Hepatocyte (in vitro differentiated cells): ENCODE data around the gene ATP8A1. TPM values are rescaled to one million over a fixed set of nuclear protein-coding genes. Genes with fewer than 3 reads are reported as not detected.

ENCODE experiments used
- DNase-seq: peaks from one replicate; pipeline ENCODE4 v3.0.0-alpha.2; 2016; ENCODE audit warnings: low spot score
- H2AFZ ChIP-seq: fragments of 200-600 bp; sonication (generic); 2 replicates; pipeline ENCODE4 v1.6.0; 2016; ENCODE audit warnings: antibody characterized with exemption, mild to moderate bottlenecking
- H3K27ac ChIP-seq: fragments of 200-600 bp; sonication (generic); 2 replicates; pipeline ENCODE4 v1.5.1; 2016; ENCODE audit warnings: mild to moderate bottlenecking
- H3K27me3 ChIP-seq: fragments of 200-600 bp; sonication (generic); 2 replicates; pipeline ENCODE4 v1.6.1; 2016
- H3K36me3 ChIP-seq: fragments of 200-600 bp; sonication (generic); replicated peaks from 2 replicates; pipeline ENCODE4 v1.5.1; 2016; ENCODE audit warnings: low read depth; ENCODE audit not compliant: insufficient read depth
- H3K4me1 ChIP-seq: fragments of 200-600 bp; sonication (generic); 2 replicates; pipeline ENCODE4 v1.5.1; 2016; ENCODE audit warnings: mild to moderate bottlenecking, moderate library complexity; ENCODE audit not compliant: insufficient read depth
- H3K4me2 ChIP-seq: fragments of 200-600 bp; sonication (generic); 2 replicates; pipeline ENCODE4 v1.6.0; 2016
- H3K4me3 ChIP-seq: fragments of 200-600 bp; sonication (generic); 2 replicates; pipeline ENCODE4 v1.5.1; 2016; ENCODE audit warnings: mild to moderate bottlenecking
- H3K79me2 ChIP-seq: fragments of 200-600 bp; sonication (generic); 2 replicates; pipeline ENCODE4 v1.6.0; 2017; ENCODE audit warnings: mild to moderate bottlenecking
- H3K9me2 ChIP-seq: fragments of 200-600 bp; sonication (generic); replicated peaks from 2 replicates; pipeline ENCODE4 v1.6.0; 2017; ENCODE audit warnings: mild to moderate bottlenecking; ENCODE audit not compliant: insufficient read depth
- H3K9me3 ChIP-seq: fragments of 200-600 bp; sonication (generic); 2 replicates; pipeline ENCODE4 v1.5.1; 2016; ENCODE audit warnings: low read depth, mild to moderate bottlenecking
- H4K20me1 ChIP-seq: fragments of 200-600 bp; sonication (generic); 2 replicates; pipeline ENCODE4 v1.6.0; 2016; ENCODE audit warnings: mild to moderate bottlenecking; ENCODE audit not compliant: insufficient read depth, poor library complexity, severe bottlenecking
- EZH2 ChIP-seq: fragments of 200-600 bp; sonication (generic); IDR thresholded peaks from 2 replicates; pipeline ENCODE4 v1.6.1; 2016; ENCODE audit warnings: antibody characterized with exemption, mild to moderate bottlenecking, borderline replicate concordance
- EZH2phosphoT487 ChIP-seq: fragments of 200-600 bp; sonication (generic); IDR thresholded peaks from one replicate; pipeline ENCODE4 v1.6.1; 2018; ENCODE audit warnings: antibody characterized with exemption, mild to moderate bottlenecking, low read depth, moderate library complexity; ENCODE audit not compliant: unreplicated experiment, severe bottlenecking
- WGBS: methylation state at CpG from one replicate; pipeline ENCODE4 v1.1.6; 2016; ENCODE audit warnings: low lambda C conversion rate; ENCODE audit errors: missing lambda C conversion rate; 5-methylcytosine and 5-hydroxymethylcytosine counted together
- polyA plus RNA-seq: library from polyadenylated mRNA; unstranded; fragments of >200 nt; fragmentation: Nextera tagmentation; extraction: Ambion mirVana; gene quantifications from 2 replicates; pipeline ENCODE4 v1.2.1, GENCODE V29; 2016
- total RNA-seq: library from RNA; depleted of rRNA; stranded (reverse); fragments of >200 nt; gene quantifications from 2 replicates; pipeline ENCODE4 v1.2.3, GENCODE V29; 2014
- TF ChIP-seq, protein P1 (sequence below): fragments of 200-600 bp; sonication (generic); IDR thresholded peaks from 2 replicates; pipeline ENCODE4 v1.5.1; 2016; ENCODE audit warnings: antibody characterized with exemption, mild to moderate bottlenecking; ENCODE audit not compliant: poor library complexity

ATP8A1 gene
- total and polyA plus RNA-seq, 2 experiments from 2014 or later: 3.3 to 42.1 TPM

DNA sequence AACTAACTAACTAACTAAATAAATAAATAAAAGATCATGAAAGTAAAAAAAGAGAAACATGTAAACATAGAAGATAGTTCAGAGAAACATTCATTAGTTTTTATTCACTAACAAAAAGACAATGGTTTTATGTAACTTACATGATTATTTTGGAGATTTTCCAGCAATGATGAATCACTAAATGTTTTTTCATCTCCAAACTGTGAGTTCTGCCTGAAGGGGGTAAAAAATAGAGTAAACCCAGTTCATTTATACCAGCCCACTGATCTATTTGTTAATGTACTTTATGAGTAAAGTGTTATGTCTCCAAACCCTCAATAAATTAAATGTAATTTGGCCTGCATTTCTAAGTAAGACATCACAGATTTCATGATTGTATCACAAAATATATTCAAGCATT lies 101.1 kb downstream of the ATP8A1 start:
- Histone ChIP-seq H3K79me2 (no peaks in the 10 kb centered on the region), H3K9me3 (no peaks in the 10 kb centered on the region), H3K4me3 (no peak overlapping the region), H3K36me3 (no peaks in the 10 kb centered on the region), H3K27me3 (no peaks in the 10 kb centered on the region), H3K9me2 (no peaks in the 10 kb centered on the region), H3K27ac (no peak overlapping the region), H2AFZ (no peak overlapping the region), H3K4me2 (no peak overlapping the region), H4K20me1 (no peaks in the 10 kb centered on the region), H3K4me1 (no peaks in the 10 kb centered on the region)
- no peak for DNase-seq
- TF ChIP-seq EZH2 (no peak), EZH2phosphoT487 (no peak)
- TF ChIP-seq, protein P1, sequence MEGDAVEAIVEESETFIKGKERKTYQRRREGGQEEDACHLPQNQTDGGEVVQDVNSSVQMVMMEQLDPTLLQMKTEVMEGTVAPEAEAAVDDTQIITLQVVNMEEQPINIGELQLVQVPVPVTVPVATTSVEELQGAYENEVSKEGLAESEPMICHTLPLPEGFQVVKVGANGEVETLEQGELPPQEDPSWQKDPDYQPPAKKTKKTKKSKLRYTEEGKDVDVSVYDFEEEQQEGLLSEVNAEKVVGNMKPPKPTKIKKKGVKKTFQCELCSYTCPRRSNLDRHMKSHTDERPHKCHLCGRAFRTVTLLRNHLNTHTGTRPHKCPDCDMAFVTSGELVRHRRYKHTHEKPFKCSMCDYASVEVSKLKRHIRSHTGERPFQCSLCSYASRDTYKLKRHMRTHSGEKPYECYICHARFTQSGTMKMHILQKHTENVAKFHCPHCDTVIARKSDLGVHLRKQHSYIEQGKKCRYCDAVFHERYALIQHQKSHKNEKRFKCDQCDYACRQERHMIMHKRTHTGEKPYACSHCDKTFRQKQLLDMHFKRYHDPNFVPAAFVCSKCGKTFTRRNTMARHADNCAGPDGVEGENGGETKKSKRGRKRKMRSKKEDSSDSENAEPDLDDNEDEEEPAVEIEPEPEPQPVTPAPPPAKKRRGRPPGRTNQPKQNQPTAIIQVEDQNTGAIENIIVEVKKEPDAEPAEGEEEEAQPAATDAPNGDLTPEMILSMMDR: no peak

- Histone ChIP-seq H3K27me3 (no peaks in the 10 kb centered on the region), H3K9me2 (no peaks in the 10 kb centered on the region), H3K27ac (no peak overlapping the region), H3K36me3 (no peaks in the 10 kb centered on the region), H4K20me1 (no peaks in the 10 kb centered on the region), H3K4me3 (no peak overlapping the region), H3K79me2 (no peaks in the 10 kb centered on the region), H3K4me2 (no peak overlapping the region), H3K9me3 (no peaks in the 10 kb centered on the region), H2AFZ (no peak overlapping the region), H3K4me1 (no peaks in the 10 kb centered on the region)
- TF ChIP-seq EZH2 (no peak), EZH2phosphoT487 (no peak)
- TF ChIP-seq, protein P1: no peak
- 82% methylated on average over 3 of the region's 3 CpGs for WGBS
- DNase-seq: no peak
Measured at GRCh38 chr4:42554072-42554471, 102.8 kb downstream of the ATP8A1 start.

DNA sequence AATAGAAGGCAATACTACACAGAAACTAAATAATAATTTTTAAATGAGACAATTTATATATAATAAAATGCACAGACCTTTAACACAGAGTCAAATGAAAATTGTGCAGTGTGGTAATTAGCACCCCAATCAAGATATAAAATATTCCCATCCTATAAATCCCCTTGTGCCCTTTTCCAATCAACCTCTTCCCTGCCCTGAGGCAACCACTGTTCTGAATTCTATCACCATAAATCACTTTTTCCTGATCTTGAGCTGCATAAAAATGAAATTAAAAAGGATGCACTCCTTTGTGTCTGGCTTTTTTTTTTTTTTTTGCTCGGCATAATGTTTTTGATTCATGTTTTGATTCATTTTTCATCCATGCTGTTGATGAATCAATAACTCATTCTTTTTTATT lies 107.0 kb downstream of the ATP8A1 start:
- Histone ChIP-seq H3K27ac (no peak overlapping the region), H3K9me2 (no peaks in the 10 kb centered on the region), H4K20me1 (no peaks in the 10 kb centered on the region), H2AFZ (no peak overlapping the region), H3K36me3 (no peaks in the 10 kb centered on the region), H3K79me2 (no peaks in the 10 kb centered on the region), H3K9me3 (no peaks in the 10 kb centered on the region), H3K4me3 (no peak overlapping the region), H3K27me3 (no peaks in the 10 kb centered on the region), H3K4me2 (no peak overlapping the region), H3K4me1 (no peaks in the 10 kb centered on the region)
- DNase-seq: no peak
- 95% methylated on average over 1 of the region's 1 CpG for WGBS
- no peak for TF ChIP-seq EZH2
- no peak for TF ChIP-seq EZH2phosphoT487
- TF ChIP-seq, protein P1: no peak

GRCh38 chr4:42547805-42548204 lies 109.1 kb downstream of the ATP8A1 start:
- H4K20me1 ChIP-seq: no peaks in the 10 kb centered on the region
- no peaks in the 10 kb centered on the region for H3K36me3 ChIP-seq
- no peak overlapping the region for H3K4me3 ChIP-seq
- DNase-seq: no peak
- H3K9me2 ChIP-seq: no peaks in the 10 kb centered on the region
- TF ChIP-seq, protein P1: no peak
- TF ChIP-seq EZH2phosphoT487: no peak
- no peak for TF ChIP-seq EZH2
- H3K27me3 ChIP-seq: no peaks in the 10 kb centered on the region
- H2AFZ ChIP-seq: no peak overlapping the region
- H3K9me3 ChIP-seq: no peaks in the 10 kb centered on the region
- no peaks in the 10 kb centered on the region for H3K4me1 ChIP-seq
- H3K79me2 ChIP-seq: no peaks in the 10 kb centered on the region
- H3K4me2 ChIP-seq: no peak overlapping the region
- H3K27ac ChIP-seq: no peak overlapping the region
- WGBS: 61% methylated on average over 3 of the region's 3 CpGs
